Measurements from ENCODE around the gene PKD2L2. TPM values are rescaled to one million over a fixed set of nuclear protein-coding genes. Genes with fewer than 3 reads are reported as not detected.
"Not testable (repeated sequence)": the region's sequence is repeated elsewhere in the genome, so short reads cannot be mapped to it uniquely, and the experiment has no call there.

Gene PKD2L2
- total RNA-seq, 1 donor from 2014 or later: not detected

- POLR2A ChIA-PET: interaction anchor here (1.5 kb wide), 1 partner anchor 19 kb away, joined by 4 read pairs; no protein-coding TSS in a partner anchor
- ATAC-seq (ENCODE audit: low read depth) (no peak), DNase-seq (no peak)
- intact Hi-C loops (cut with micrococcal nuclease): no loop called here
- no peak overlapping the region for H3K4me3 Mint-ChIP-seq
- H3K36me3 Mint-ChIP-seq (ENCODE audit: low read depth): peaks cover 74% of the 10 kb centered on the region
- H3K27me3 Mint-ChIP-seq: no peaks in the 10 kb centered on the region
- peak overlapping the region; percentile 35 for H3K27ac Mint-ChIP-seq
- CTCF ChIA-PET: interaction anchor here (0.8 to 1.2 kb wide), 4 partner anchors 8 to 176 kb away, joined by 3 to 4 read pairs (median 3); no protein-coding TSS in a partner anchor
- H3K4me1 Mint-ChIP-seq: no peaks in the 10 kb centered on the region
- no peaks in the 10 kb centered on the region for H3K9me3 Mint-ChIP-seq
- TF ChIP-seq, protein P1, sequence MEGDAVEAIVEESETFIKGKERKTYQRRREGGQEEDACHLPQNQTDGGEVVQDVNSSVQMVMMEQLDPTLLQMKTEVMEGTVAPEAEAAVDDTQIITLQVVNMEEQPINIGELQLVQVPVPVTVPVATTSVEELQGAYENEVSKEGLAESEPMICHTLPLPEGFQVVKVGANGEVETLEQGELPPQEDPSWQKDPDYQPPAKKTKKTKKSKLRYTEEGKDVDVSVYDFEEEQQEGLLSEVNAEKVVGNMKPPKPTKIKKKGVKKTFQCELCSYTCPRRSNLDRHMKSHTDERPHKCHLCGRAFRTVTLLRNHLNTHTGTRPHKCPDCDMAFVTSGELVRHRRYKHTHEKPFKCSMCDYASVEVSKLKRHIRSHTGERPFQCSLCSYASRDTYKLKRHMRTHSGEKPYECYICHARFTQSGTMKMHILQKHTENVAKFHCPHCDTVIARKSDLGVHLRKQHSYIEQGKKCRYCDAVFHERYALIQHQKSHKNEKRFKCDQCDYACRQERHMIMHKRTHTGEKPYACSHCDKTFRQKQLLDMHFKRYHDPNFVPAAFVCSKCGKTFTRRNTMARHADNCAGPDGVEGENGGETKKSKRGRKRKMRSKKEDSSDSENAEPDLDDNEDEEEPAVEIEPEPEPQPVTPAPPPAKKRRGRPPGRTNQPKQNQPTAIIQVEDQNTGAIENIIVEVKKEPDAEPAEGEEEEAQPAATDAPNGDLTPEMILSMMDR (IDR thresholded peaks at IDR 0.05): no peak
Observed at GRCh38 chr5:137954131-137954879, 65.0 kb downstream of the PKD2L2 start.

- intact Hi-C loops (cut with micrococcal nuclease): no loop called here
- Mint-ChIP-seq H3K27me3 (no peaks in the 10 kb centered on the region), H3K4me1 (no peaks in the 10 kb centered on the region), H3K36me3 (ENCODE audit: low read depth) (peaks cover 77% of the 10 kb centered on the region), H3K9me3 (no peaks in the 10 kb centered on the region), H3K27ac (no peak overlapping the region), H3K4me3 (no peak overlapping the region)
- TF ChIP-seq, protein P1 (IDR thresholded peaks at IDR 0.05): no peak
- CTCF ChIA-PET: no interaction called here
- ATAC-seq (ENCODE audit: low read depth): no peak
- POLR2A ChIA-PET: no interaction called here
- no peak for DNase-seq
Observed at GRCh38 chr5:137957948-137958347, 68.7 kb downstream of the PKD2L2 start.

GRCh38 chr5:137959488-137959887, 70.2 kb downstream of the PKD2L2 start:
- POLR2A ChIA-PET: no interaction called here
- no peak for ATAC-seq (ENCODE audit: low read depth)
- no peak overlapping the region for H3K27ac Mint-ChIP-seq

GRCh38 chr5:137960141-137960540, 70.9 kb downstream of the PKD2L2 start:
- H3K36me3 Mint-ChIP-seq (ENCODE audit: low read depth): peaks cover 72% of the 10 kb centered on the region
- H3K27me3 Mint-ChIP-seq: no peaks in the 10 kb centered on the region
- H3K4me3 Mint-ChIP-seq: no peak overlapping the region
- TF ChIP-seq, protein P1 (IDR thresholded peaks at IDR 0.05): no peak
- DNase-seq: no peak
- ATAC-seq (ENCODE audit: low read depth): no peak
- H3K9me3 Mint-ChIP-seq: no peaks in the 10 kb centered on the region
- ChIA-PET POLR2A (no interaction called here), CTCF (no interaction called here)
- intact Hi-C loops (cut with micrococcal nuclease): loop anchor here (5.0 kb wide), 1 partner anchor 37 kb away; no protein-coding TSS in a partner anchor
- H3K27ac Mint-ChIP-seq: peak overlapping the region; percentile 24
- H3K4me1 Mint-ChIP-seq: no peaks in the 10 kb centered on the region

More at GRCh38 chr5:137959488-137959887, 70.2 kb downstream of the PKD2L2 start:
- Mint-ChIP-seq H3K27me3 (no peaks in the 10 kb centered on the region), H3K36me3 (ENCODE audit: low read depth) (peaks cover 69% of the 10 kb centered on the region), H3K4me1 (no peaks in the 10 kb centered on the region), H3K9me3 (no peaks in the 10 kb centered on the region), H3K4me3 (no peak overlapping the region)
- intact Hi-C loops (cut with micrococcal nuclease): no loop called here
- DNase-seq: no peak
- TF ChIP-seq, protein P1 (IDR thresholded peaks at IDR 0.05): no peak
- CTCF ChIA-PET: no interaction called here

GRCh38 chr5:137960819-137961218, 71.6 kb downstream of the PKD2L2 start:
- ATAC-seq (ENCODE audit: low read depth): no peak
- intact Hi-C loops (cut with micrococcal nuclease): loop anchor here (5.0 kb wide), 1 partner anchor 36 kb away; no protein-coding TSS in a partner anchor
- H3K4me1 Mint-ChIP-seq: no peaks in the 10 kb centered on the region

GRCh38 chr5:137970384-137970783, 81.1 kb downstream of the PKD2L2 start:
- H3K4me3 Mint-ChIP-seq; DNase-seq; intact Hi-C loops (cut with micrococcal nuclease); CTCF ChIA-PET; H3K4me1 Mint-ChIP-seq; H3K27ac Mint-ChIP-seq; H3K9me3 Mint-ChIP-seq; ATAC-seq (ENCODE audit: low read depth); H3K27me3 Mint-ChIP-seq; POLR2A ChIA-PET: not testable (repeated sequence)
- H3K36me3 Mint-ChIP-seq (ENCODE audit: low read depth): peaks cover 57% of the 10 kb centered on the region

More at GRCh38 chr5:137960819-137961218, 71.6 kb downstream of the PKD2L2 start:
- H3K27ac Mint-ChIP-seq: peak overlapping the region; percentile 21
- H3K36me3 Mint-ChIP-seq (ENCODE audit: low read depth): peaks cover 78% of the 10 kb centered on the region
- H3K9me3 Mint-ChIP-seq: no peaks in the 10 kb centered on the region
- H3K4me3 Mint-ChIP-seq: no peak overlapping the region
- no peak for DNase-seq
- TF ChIP-seq, protein P1 (IDR thresholded peaks at IDR 0.05): no peak
- ChIA-PET POLR2A (no interaction called here), CTCF (no interaction called here)
- H3K27me3 Mint-ChIP-seq: no peaks in the 10 kb centered on the region
